Measurements from ENCODE around the gene COPS3. TPM values are rescaled to one million over a fixed set of nuclear protein-coding genes. Genes with fewer than 3 reads are reported as not detected.
"Not testable (repeated sequence)": the region's sequence is repeated elsewhere in the genome, so short reads cannot be mapped to it uniquely, and the experiment has no call there.

Gene COPS3
- total RNA-seq, 1 donor from 2014 or later = 85.2 TPM

DNA sequence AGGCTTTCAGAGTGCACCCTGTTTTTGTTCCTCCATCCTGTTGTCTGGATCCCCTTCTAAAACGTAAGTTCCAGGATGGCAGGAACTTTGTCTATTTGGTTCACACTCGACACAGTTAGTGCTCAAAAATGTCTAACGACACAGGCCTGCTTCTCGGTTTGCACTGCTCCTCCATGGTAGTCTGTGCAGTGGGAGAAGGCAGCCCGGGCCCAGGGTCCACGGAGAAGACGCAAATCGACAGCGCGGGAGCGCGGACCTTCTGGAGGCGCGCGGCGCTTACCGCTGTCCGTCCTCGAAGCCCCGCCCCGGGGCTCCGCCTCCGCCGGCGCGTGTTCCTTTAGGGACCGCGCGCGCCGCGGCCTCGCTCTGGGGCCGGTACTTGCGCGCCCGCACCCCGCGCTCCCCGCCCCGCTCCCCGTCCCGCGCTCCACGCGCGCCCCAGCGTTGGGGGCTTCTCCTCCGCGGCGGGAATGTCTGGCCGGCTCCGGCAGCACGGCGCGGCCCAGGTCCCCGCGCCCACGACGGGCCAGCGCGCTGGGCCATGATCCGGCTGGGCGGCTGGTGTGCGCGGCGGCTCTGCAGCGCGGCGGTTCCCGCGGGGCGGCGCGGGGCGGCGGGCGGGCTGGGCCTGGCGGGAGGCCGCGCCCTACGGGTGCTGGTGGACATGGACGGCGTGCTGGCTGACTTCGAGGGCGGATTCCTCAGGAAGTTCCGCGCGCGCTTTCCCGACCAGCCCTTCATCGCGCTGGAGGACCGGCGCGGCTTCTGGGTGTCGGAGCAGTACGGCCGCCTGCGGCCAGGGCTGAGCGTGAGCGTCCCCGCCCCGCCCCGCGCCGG lies 22.2 kb upstream of the COPS3 start, which contains the start of gene NT5M:
Gene NT5M, plus strand, starts transcription at position 364 of the 837 bp plus-strand sequence. Its CDS starts 178 bp downstream, at position 542.
- peak; percentile 74 for DNase-seq (ENCODE audit: low read depth)

DNA sequence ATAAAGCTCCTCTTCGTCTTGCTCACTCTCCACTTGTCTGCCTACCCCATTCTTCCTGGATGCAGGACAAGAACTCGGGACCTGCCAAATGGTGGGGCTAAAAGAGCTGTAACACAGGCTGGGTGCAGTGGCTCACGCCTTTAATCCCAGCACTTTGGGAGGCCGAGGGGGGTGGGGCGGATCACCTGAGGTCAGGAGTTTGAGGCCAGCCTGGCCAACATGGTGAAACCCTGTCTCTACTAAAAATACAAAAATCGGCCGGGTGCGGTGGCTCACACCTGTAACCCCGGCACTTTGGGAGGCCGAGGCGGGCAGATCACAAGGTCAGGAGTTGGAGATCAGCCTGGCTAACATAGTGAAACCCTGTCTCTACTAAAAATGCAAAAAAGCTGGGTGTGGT lies 20.6 kb upstream of the COPS3 start:
- DNase-seq (ENCODE audit: low read depth) = not testable (repeated sequence)

DNA sequence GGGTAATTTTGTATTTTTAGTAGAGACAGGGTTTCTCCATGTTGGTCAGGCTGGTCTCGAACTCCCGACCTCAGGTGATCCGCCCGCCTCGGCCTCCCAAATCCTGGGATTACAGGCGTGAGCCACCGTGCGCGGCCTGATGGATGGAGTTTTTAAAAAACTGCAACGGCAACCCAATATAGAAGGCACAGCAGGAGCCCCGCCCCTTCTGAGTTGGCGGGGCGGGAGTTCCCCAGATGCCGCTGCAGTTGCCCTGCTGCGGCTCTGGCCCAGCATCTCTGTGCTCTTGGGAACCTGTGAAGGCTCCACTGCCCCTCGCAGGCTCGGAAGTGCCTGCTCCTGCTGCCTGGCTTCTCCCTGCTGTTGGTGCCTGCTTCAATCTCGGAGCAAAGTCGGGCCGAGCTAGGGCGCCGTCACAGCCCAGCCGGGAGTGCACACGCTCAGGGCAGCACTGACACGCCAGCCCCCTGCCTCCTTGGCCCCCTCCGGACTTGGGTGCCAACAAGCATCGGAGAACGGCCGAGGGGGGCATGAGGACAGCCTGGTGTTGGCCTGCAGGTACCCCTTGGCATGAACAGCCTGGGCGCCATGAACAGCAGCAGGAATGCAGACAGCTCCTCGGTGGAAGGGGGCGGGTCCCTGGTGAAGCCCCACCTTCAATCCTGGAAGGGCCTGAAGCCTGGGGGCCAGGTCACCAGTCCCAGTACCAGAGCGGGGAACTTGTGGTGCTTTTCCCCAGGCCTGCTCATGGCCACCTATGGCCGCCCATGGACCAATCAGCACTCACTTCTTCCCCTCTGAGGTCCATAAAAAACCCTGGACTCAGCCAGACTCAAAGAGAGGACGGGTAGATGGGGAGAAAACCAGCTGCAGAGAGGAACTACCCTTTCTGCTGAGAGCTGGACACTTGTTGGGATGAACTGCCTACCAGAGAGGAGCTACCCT lies 19.9 kb upstream of the COPS3 start:
- peak; percentile 16 for DNase-seq (ENCODE audit: low read depth)

- no peak for DNase-seq (ENCODE audit: low read depth)
These were observed 17.1 kb upstream of the COPS3 start for GRCh38 chr17:17298108-17298507.

DNA sequence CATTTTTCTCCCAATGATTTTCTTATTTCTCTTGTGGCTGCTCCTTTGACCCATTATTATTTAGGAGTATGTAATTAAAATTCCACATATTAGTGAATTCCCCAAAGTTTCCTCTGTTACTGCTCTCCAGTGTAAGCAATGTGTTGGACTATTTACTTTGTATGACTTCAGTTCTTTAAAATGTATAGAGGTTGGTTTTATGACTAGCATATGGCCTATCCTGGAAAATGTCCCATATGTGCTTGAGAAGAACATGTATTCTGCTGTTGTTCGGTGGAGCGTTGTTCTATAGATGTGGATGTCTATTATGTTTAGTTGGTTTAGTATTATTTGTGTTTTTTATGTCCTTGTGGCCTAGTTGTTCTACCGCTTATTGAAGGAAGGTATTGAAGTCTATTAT lies 16.2 kb upstream of the COPS3 start:
- no peak for DNase-seq (ENCODE audit: low read depth)

DNA sequence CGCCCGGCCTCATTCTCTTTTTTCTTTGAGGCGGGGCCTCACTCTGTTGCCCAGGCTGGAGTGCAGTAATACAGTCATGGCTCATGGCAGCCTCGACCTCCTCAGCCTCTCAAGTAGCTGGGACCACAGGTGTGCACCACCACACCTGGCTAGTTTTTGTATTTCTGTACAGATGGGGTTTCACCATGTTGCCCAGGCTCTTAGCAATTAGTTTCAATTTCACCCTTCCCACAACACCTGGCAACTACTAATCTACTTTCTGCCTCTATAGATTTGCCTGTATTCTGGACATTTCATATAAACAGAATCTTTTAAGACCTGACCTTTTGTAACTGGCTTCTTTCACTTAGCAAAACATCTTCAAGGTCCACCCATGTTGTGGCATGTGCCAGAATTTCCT lies 14.1 kb upstream of the COPS3 start:
- DNase-seq (ENCODE audit: low read depth) = no peak

DNA sequence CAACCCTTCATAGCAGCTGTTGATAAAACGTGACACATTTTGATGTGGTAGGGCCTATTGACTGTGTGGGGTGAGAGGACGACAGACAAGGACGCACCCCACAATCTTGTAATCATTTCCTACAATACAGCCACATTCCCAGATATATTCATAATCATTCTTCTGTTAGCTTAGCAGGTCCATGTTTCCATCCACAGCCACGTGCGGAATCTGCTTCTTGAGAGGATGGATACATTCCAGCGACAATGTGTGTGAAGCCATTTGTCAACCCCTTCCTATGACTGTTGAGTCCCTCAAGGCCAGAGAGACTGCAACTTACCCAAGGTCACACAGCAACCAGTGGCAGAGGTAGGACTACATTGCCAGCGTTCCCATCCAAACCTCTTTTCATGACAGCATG lies 8.7 kb upstream of the COPS3 start:
- no peak for DNase-seq (ENCODE audit: low read depth)

DNA sequence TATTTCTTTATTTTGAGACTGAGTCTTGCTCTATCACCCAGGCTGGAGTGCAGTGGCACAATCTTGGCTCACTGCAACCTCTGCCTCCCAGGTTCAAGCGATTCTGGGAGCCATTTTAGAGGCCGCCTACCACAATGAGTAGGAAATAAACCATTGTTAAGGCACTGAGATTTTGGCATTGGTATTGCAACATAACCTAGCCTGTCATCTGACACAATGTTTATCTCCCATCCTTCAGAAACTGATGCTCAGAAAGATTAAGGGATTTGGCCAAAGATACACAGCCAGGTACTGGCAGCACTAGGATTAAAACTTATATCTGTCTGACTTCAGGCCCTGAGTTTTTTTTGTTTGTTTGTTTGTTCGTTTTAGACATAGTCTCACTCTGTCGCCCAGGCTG lies 8.0 kb upstream of the COPS3 start:
- no peak for DNase-seq (ENCODE audit: low read depth)

- DNase-seq (ENCODE audit: low read depth) = no peak
These were observed 4.9 kb upstream of the COPS3 start for GRCh38 chr17:17285951-17286350.

- no peak for DNase-seq (ENCODE audit: low read depth)
These were observed 1.7 kb downstream of the COPS3 start for GRCh38 chr17:17279316-17279715.

DNA sequence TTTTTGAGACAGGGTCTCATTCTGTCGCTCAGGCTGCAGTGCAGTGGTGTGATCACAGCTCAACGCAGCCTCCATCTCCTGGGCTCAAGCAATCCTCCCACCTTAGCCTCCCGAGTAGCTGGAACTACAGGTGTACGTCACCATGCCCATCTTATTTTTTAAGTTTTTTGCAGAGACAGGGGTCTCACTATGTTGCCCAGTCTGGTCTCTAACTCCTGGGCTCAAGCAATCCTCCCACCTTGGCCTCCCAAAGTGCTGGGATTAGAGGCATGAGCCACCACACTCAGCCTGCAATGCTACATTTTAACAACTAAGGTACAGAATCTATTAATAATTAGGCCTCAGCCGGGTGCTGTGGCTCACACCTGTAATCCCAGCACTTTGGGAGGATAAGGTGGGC lies 3.6 kb downstream of the COPS3 start:
- DNase-seq (ENCODE audit: low read depth) = not testable (repeated sequence)

GRCh38 chr17:17275971-17276370 lies 5.1 kb downstream of the COPS3 start:
- no peak for DNase-seq (ENCODE audit: low read depth)

GRCh38 chr17:17269926-17270773 lies 10.9 kb downstream of the COPS3 start:
- no peak for DNase-seq (ENCODE audit: low read depth)

DNA sequence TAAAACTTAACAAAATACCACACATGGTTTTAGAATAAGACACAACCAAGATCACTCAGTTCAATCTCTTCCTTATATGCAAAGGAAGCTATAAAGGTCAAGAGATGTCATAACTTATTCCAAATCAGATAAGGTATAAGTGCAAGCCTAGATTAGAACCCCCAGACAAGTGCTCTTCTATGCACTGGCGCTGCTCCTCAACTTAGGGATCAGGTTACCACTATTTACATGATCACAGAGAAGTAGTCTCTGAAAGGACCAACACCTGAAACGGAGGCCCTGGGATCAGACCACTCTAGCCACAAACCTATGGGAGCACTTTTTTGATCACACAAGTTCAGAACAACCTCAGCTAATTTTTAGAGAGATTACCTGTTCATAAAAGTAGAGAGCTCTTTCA lies 16.6 kb downstream of the COPS3 start:
- no peak for DNase-seq (ENCODE audit: low read depth)

- peak; percentile 61 for DNase-seq (ENCODE audit: low read depth)
These were observed 22.0 kb downstream of the COPS3 start for GRCh38 chr17:17258998-17259397.

GRCh38 chr17:17258011-17258410 lies 23.0 kb downstream of the COPS3 start:
- no peak for DNase-seq (ENCODE audit: low read depth)

DNA sequence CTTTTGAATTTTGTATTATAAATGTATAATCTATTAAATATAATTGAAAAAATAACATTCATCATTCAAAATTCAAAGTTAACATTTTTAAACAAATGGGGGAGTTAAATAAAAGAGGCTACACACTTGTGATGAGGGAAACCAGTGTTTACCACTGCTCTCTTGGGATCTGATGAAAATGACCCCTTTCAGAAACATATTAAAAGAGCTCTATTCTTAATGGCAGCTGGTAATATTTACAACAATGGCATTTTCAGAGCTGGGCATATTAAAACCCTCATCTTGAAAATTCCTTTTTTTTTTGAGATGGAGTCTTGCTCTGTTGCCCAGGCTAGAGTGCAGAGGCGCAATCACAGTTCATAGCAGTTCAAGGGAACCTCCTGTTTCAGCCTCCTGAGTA lies 24.7 kb downstream of the COPS3 start:
- no peak for DNase-seq (ENCODE audit: low read depth)

DNA sequence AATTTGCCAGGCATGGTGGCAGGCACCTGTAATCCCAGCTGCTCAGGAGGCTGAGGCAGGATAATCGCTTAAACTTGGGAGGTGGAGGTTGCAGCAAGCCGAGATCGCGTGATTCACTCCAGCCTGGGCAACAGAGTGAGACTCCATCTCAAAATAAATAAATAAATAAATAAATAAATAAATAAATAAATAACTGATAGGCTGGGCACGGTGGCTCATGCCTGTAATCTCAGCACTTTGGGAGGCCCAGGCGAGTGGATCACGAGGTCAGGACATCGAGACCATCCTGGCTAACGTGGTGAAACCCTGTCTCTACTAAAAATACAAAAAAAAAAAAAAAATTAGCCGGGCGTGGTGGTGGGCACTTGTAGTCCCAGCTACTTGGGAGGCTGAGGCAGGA lies 25.4 kb downstream of the COPS3 start:
- DNase-seq (ENCODE audit: low read depth) = not testable (repeated sequence)

DNA sequence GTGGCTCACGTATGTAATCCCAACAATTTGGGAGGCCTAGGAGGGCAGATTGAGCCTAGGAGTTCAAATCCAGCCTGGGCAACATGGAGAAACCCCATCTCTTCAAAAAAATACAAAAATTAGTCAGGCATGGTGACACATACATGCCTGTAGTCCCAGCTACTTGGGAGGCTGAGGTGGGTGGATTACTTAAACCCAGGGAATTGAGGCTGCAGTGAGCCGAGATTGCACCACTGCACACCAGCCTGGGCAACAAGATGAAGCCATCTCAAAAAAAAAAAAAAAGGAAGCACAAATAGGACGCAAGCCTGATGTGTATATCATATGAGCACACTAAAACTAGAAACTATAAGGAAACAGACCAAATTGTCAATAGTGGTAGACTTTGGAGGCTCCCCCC lies 27.0 kb downstream of the COPS3 start:
- DNase-seq (ENCODE audit: low read depth) = no peak

- DNase-seq (ENCODE audit: low read depth) = no peak
These were observed 27.6 kb downstream of the COPS3 start for GRCh38 chr17:17253406-17253805.

GRCh38 chr17:17252149-17252661 lies 28.8 kb downstream of the COPS3 start:
- no peak for DNase-seq (ENCODE audit: low read depth)

All from myocyte (in vitro differentiated cells).